Left ventricle myocardium inferior (tissue), 1 donor: ENCODE measurements around the gene TYRO3. TPM values are rescaled to one million over a fixed set of nuclear protein-coding genes. Genes with fewer than 3 reads are reported as not detected.

Experiments used
- DNase-seq: peaks from one replicate; pipeline ENCODE4 v3.0.0-alpha.2; 2020
- H3K27ac ChIP-seq: fragments of 200-600 bp; replicated peaks from 2 replicates; pipeline ENCODE4 v1.8.0; 2021
- H3K27me3 ChIP-seq: fragments of 200-600 bp; 2 replicates; pipeline ENCODE4 v1.8.0; 2021; ENCODE audit warnings: low read depth
- H3K36me3 ChIP-seq: fragments of 200-600 bp; 2 replicates; pipeline ENCODE4 v1.8.0; 2021
- H3K4me1 ChIP-seq: fragments of 200-600 bp; 2 replicates; pipeline ENCODE4 v1.8.0; 2021
- H3K4me3 ChIP-seq: fragments of 200-600 bp; 2 replicates; pipeline ENCODE4 v1.8.0; 2021; ENCODE audit warnings: mild to moderate bottlenecking, moderate library complexity
- H3K9me3 ChIP-seq: fragments of 200-600 bp; replicated peaks from 2 replicates; pipeline ENCODE4 v1.8.0; 2021
- CTCF ChIP-seq: fragments of 200-600 bp; IDR thresholded peaks from 2 replicates; pipeline ENCODE4 v1.8.0; 2021; ENCODE audit warnings: antibody characterized with exemption, mild to moderate bottlenecking, borderline replicate concordance
- intact Hi-C: fragments of 100-400 bp; cut with micrococcal nuclease; formaldehyde crosslinking; loops from one replicate; pipeline ENCODE4 v1.11.0; 2022
- total RNA-seq: library from RNA; stranded (reverse); fragmentation: NEBNext Ultra II Directional; extraction: Animal tissue kit (Norgen Biotek cat#: 25700); gene quantifications from one replicate; pipeline ENCODE4 v1.2.1, GENCODE V29; 2021
- donor health status: DM: no; HTN: yes; CAD: no; lungs with severe emphysema.

Gene TYRO3
- total RNA-seq, 1 donor from 2014 or later = 3.3 TPM

- Histone ChIP-seq H3K27me3 (no peaks in the 10 kb centered on the region), H3K27ac (no peak overlapping the region), H3K4me3 (peak overlapping the region; percentile 49), H3K36me3 (no peaks in the 10 kb centered on the region), H3K4me1 (peaks cover 9% of the 10 kb centered on the region), H3K9me3 (no peaks in the 10 kb centered on the region)
- intact Hi-C loops = no loop called here
- TF ChIP-seq CTCF = peak; percentile 80
- DNase-seq = peak; percentile 46
Observed at GRCh38 chr15:41603941-41604911, 45.2 kb downstream of the TYRO3 start.

- no peak for TF ChIP-seq CTCF
- no peak overlapping the region for H3K4me3 ChIP-seq
- DNase-seq = no peak
- H3K36me3 ChIP-seq = no peaks in the 10 kb centered on the region
- no peaks in the 10 kb centered on the region for H3K9me3 ChIP-seq
- peaks cover 9% of the 10 kb centered on the region for H3K4me1 ChIP-seq
- no peaks in the 10 kb centered on the region for H3K27me3 ChIP-seq
- no peak overlapping the region for H3K27ac ChIP-seq
- intact Hi-C loops = no loop called here
Observed at GRCh38 chr15:41605566-41605965, 46.6 kb downstream of the TYRO3 start.

GRCh38 chr15:41606997-41607396 is 48.0 kb downstream of the TYRO3 start:
- Histone ChIP-seq H3K27ac (no peak overlapping the region), H3K4me1 (peaks cover 9% of the 10 kb centered on the region), H3K9me3 (no peaks in the 10 kb centered on the region), H3K36me3 (no peaks in the 10 kb centered on the region), H3K4me3 (no peak overlapping the region), H3K27me3 (no peaks in the 10 kb centered on the region)
- DNase-seq = no peak
- TF ChIP-seq CTCF = no peak
- intact Hi-C loops = no loop called here

GRCh38 chr15:41609123-41609522 is 50.1 kb downstream of the TYRO3 start:
- no peak overlapping the region for H3K4me3 ChIP-seq
- peaks cover 6% of the 10 kb centered on the region for H3K4me1 ChIP-seq
- TF ChIP-seq CTCF = no peak
- H3K36me3 ChIP-seq = no peaks in the 10 kb centered on the region
- no peaks in the 10 kb centered on the region for H3K27me3 ChIP-seq
- H3K27ac ChIP-seq = no peak overlapping the region
- intact Hi-C loops = no loop called here
- no peak for DNase-seq
- H3K9me3 ChIP-seq = peaks cover 8% of the 10 kb centered on the region

- no peak for DNase-seq
- Histone ChIP-seq H3K27ac (no peak overlapping the region), H3K9me3 (peaks cover 8% of the 10 kb centered on the region), H3K4me1 (no peaks in the 10 kb centered on the region), H3K4me3 (no peak overlapping the region), H3K27me3 (no peaks in the 10 kb centered on the region), H3K36me3 (no peaks in the 10 kb centered on the region)
- no peak for TF ChIP-seq CTCF
- intact Hi-C loops = no loop called here
Observed at GRCh38 chr15:41610048-41610447, 51.0 kb downstream of the TYRO3 start.
